NCI-H1694 treated with DMSO at 0.1 percent for 48 hours (cell line): ENCODE results near the gene AGRN.

Source experiments
- DNase-seq: peaks from one replicate; lab custom pipeline; 2025; lab: John Stamatoyannopoulos, UW

AGRN gene

DNA sequence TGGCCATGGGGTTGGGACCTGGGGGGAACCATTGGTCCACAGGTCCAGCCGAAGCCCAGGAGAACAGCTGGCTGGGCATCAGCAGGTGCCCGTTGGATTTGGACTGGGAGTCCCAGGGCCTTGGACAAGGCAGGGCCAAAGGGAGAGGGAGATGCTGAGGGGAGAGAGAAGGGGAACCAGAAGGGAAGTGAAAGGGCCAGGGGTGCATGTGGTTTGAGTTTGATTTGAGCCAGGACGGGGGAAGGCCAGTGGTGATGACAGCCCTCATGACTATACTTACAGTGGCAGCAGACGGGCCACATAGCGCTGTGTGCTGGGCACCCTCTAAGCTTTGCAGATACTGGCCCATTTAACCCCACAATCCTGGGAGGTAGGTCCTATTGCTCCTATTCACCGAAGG, 18.8 kb downstream of the AGRN start:
- no peak for DNase-seq

GRCh38 chr1:1039145-1039910, 19.4 kb downstream of the AGRN start:
- no peak for DNase-seq

DNA sequence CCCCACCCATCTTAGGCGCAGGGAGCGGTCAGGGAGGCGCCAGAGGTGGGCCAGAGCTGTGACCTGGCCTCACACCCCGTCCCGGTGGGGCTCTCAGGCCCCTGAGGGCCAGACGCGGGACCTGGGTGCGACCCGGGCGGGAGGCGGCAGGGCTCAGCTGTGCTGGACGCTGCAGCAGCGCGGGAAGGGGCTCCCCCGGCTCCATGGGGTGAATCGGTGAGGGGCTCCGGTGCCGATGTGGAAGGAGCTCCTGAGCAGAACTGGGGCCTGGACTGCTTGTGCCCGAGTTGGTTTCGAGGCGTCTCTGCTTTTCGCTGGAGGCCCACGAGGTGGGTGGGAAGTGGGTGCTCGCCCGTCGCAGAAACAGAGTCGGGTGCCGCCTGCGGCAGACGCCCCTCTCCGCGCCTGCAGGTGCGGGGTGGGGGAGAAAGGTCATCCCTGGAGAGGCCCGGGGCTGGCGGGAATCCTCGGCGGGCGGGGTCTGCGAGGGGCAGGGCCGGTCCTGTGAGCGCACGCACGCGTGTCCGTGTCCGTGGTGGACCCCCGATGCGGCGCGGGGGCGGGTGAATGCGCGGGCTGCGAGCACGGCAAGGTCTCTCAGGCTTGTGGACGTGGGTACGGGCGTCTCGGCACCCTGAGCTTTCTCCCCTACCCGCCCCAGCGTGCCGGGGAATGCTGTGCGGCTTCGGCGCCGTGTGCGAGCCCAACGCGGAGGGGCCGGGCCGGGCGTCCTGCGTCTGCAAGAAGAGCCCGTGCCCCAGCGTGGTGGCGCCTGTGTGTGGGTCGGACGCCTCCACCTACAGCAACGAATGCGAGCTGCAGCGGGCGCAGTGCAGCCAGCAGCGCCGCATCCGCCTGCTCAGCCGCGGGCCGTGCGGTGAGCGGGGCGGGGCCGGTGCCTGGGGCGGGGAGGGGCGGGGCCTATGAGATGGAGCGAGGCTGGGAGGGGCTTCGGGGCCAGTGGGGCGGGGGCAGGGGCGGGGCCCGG, 20.4 kb downstream of the AGRN start:
- peak; percentile 26 for DNase-seq

- DNase-seq, result no peak
Observed at GRCh38 chr1:1041092-1041523, 21.2 kb downstream of the AGRN start.

DNA sequence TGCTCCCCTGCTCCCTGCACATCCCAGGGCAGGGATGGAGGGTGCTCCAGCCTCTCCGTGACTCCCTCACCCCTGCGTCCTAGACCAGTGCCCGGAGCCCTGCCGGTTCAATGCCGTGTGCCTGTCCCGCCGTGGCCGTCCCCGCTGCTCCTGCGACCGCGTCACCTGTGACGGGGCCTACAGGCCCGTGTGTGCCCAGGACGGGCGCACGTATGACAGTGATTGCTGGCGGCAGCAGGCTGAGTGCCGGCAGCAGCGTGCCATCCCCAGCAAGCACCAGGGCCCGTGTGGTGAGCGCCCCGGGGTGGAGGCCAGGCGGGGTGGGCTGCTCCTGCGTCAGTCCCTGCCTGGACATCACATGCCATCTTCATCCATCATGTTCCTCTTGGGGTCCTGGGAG, 22.0 kb downstream of the AGRN start:
- DNase-seq, result no peak

GRCh38 chr1:1042835-1043234, 22.9 kb downstream of the AGRN start:
- no peak for DNase-seq

- DNase-seq, result no peak
Observed at GRCh38 chr1:1043411-1043810, 23.5 kb downstream of the AGRN start.

GRCh38 chr1:1043921-1044320, 24.0 kb downstream of the AGRN start:
- DNase-seq, result no peak

DNA sequence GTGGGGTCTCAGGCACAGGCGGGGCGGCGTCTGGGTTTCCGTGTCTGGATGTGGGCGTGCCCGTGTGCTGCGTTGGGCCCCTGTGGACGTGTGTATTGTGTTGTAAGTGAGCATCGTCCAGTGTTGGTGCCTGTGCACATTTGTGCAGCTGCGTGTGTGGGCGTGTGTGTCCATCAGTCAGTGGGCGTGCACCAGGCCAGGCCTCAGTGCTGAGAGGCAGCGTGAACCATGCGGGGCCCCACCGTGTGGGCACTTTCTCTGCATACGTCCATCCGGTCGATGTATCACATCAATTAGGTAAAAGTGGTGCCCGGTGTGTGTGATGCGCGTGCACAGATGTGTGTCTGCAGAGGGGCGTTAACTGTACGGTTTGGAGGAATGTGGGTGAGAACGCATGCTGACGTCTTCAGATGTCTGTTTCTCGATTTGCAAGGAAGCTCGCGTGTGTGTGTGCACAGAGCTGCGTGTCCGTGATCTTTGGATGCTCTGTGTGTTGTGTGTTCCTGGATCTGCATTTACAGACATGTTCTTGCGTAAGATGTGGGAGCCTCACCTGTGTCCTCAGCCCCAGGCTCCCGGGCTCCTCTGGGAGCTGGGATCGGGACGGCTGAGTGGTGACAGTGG, 24.6 kb downstream of the AGRN start:
- no peak for DNase-seq

GRCh38 chr1:1045129-1045528, 25.2 kb downstream of the AGRN start:
- no peak for DNase-seq

DNA sequence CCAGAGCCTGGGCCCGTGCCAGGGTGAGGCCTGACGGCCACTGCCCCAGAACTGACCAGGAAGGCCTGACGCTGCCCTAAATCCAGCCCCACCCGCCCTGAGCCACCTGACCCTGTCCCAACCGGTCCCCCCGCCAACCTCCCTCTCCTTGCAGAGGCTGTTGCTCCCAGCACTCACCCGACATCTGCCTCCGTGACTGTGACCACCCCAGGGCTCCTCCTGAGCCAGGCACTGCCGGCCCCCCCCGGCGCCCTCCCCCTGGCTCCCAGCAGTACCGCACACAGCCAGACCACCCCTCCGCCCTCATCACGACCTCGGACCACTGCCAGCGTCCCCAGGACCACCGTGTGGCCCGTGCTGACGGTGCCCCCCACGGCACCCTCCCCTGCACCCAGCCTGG, 26.3 kb downstream of the AGRN start:
- DNase-seq, result no peak

GRCh38 chr1:1046767-1047166, 26.8 kb downstream of the AGRN start:
- DNase-seq, result no peak

DNA sequence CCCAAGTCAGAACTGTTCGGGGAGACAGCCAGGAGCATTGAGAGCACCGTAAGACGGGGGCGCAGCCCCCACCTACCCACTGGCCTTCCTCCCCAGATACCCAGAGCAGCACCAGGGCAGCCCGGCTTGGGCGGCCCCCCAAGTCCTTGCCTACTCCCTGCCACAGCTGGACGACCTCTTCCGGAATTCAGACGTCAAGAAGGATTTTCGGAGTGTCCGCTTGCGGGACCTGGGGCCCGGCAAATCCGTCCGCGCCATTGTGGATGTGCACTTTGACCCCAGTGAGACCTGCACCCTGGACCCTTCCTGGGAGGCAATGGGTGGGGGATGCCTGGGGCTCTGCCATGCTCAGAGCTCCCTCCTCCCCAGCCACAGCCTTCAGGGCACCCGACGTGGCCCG, 27.5 kb downstream of the AGRN start:
- no peak for DNase-seq

DNA sequence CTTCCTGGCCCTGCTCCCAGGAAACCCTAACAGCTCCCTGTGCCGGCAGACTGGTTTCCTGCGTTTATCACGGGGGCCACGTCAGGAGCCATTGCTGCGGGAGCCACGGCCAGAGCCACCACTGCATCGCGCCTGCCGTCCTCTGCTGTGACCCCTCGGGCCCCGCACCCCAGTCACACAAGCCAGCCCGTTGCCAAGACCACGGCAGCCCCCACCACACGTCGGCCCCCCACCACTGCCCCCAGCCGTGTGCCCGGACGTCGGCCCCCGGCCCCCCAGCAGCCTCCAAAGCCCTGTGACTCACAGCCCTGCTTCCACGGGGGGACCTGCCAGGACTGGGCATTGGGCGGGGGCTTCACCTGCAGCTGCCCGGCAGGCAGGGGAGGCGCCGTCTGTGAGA, 28.0 kb downstream of the AGRN start:
- DNase-seq, result no peak

DNA sequence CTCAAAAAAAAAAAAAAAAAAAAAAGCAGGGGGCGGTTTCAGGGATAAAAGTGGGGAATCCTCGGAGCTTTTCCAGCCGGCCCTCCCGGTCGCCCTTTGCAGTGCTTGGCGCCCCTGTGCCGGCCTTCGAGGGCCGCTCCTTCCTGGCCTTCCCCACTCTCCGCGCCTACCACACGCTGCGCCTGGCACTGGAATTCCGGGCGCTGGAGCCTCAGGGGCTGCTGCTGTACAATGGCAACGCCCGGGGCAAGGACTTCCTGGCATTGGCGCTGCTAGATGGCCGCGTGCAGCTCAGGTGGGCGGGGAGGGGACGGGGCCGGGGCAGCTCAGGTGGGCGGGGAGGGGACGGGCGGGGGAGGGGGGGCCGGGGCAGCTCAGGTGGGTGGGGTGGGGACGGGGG, 28.8 kb downstream of the AGRN start:
- no peak for DNase-seq

- DNase-seq, result no peak
Observed at GRCh38 chr1:1049318-1050165, 29.6 kb downstream of the AGRN start.

- no peak for DNase-seq
Observed at GRCh38 chr1:1050577-1051052, 30.7 kb downstream of the AGRN start.

DNA sequence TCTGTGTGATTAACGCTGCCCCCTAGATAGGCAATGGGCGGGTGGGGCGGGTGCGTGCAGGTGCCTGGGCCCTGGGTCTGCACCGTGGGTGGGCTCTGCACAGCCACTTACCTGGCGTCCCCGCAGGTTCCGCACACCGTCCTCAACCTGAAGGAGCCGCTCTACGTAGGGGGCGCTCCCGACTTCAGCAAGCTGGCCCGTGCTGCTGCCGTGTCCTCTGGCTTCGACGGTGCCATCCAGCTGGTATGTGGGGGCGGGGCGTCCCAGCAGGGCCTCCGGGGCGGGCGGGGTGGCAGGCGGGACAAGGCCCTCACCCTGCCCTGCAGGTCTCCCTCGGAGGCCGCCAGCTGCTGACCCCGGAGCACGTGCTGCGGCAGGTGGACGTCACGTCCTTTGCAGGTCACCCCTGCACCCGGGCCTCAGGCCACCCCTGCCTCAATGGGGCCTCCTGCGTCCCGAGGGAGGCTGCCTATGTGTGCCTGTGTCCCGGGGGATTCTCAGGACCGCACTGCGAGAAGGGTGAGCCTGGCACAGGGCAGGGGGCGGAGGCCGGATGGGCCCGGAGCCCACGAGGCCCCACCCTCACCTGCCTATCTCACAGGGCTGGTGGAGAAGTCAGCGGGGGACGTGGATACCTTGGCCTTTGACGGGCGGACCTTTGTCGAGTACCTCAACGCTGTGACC, 31.3 kb downstream of the AGRN start:
- peak; percentile 23 for DNase-seq

DNA sequence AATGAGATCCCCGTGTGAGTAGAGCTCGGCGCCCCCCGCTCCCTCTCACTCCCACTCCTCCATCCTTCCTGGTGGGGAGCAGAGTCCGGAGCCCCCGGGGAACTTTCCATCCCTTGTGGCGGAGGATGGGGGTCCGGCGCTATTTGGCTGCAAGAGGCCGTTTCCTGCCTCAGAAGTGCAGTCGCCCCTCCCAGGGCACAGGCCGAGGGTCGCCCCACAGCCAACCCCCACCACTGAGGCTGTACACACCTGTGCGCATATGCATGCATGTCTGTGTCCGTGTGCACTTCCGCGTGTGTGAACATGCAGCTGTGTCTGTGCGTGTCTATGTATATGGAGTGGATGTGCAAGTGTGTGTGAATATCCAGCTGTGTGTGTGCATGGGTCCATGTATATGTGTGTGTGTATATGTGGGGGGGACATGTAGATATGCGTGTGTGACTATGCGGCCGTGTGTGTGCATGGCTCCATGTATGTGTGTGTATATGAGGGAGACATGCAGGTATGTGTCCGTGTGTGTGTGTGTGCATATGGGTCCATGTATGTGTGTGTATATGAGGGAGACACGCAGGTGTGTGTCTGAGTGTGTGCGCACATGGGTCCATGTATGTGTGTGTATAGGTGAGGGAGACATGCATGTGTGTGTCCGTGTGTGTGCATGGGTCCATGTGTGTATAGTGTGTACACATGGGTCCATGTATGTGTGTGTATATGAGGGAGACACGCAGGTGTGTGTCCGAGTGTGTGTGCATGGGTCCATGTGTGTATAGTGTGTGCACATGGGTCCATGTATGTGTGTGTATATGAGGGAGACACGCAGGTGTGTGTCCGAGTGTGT, 32.3 kb downstream of the AGRN start:
- DNase-seq, result no peak

- DNase-seq, result no peak
Observed at GRCh38 chr1:1053022-1053421, 33.1 kb downstream of the AGRN start.
